B cell (primary cell): ENCODE measurements around the gene MLXIPL. TPM values are rescaled to one million over a fixed set of nuclear protein-coding genes. Genes with fewer than 3 reads are reported as not detected.

Experiments used
- ATAC-seq: fragments of 200-7000 bp; cut with Tn5 transposase; one replicate; pipeline ENCODE4 v1.10.0; 2021; ENCODE audit warnings: low read depth, mild to moderate bottlenecking, moderate number of reproducible peaks, moderate library complexity
- CTCF ChIA-PET: fragments of 350-600 bp; sonication (Branson Sonifier 250); formaldehyde crosslinking; loops from one replicate; lab custom pipeline; 2021; ENCODE audit warnings: antibody characterized with exemption, inconsistent platforms; lab: Charles Lee
- POLR2A ChIA-PET: fragments of 350-600 bp; sonication (Branson Sonifier 250); formaldehyde crosslinking; loops from one replicate; lab custom pipeline; 2021; ENCODE audit warnings: antibody characterized with exemption; lab: Charles Lee
- DNase-seq: peaks from one replicate; pipeline ENCODE4 v3.0.0; 2013
- H2AFZ ChIP-seq: 2 replicates; pipeline ENCODE4 v1.6.1; 2012; ENCODE audit warnings: mild to moderate bottlenecking, low read depth, low read length; ENCODE audit not compliant: insufficient read depth, poor library complexity, severe bottlenecking
- H3K27ac ChIP-seq, 2 donors: 1 replicate in 1 of 2; 2 replicates in 1 of 2; pipeline ENCODE4 v1.5.1; 2012 to 2013; ENCODE audit warnings: low read length in 2 of 2, mild to moderate bottlenecking in 2 of 2, moderate library complexity in 1 of 2
- H3K27me3 ChIP-seq, 4 experiments: fragments of 200-600 bp in 1 of 4; sonication (generic) in 1 of 4; replicated peaks in 1 of 4; 1 replicate in 2 of 4; 2 replicates in 2 of 4; pipeline versions ENCODE4 v1.6.1 to v1.7.0; 2013 to 2016; ENCODE audit warnings: low read length in 3 of 4, mild to moderate bottlenecking in 2 of 4, mixed read lengths in 1 of 4, moderate library complexity in 1 of 4; ENCODE audit not compliant: insufficient read depth in 4 of 4, control insufficient read depth in 3 of 4; ENCODE audit errors: control extremely low read depth in 1 of 4
- H3K36me3 ChIP-seq, 2 experiments: replicated peaks in 1 of 2; 1 replicate in 1 of 2; 2 replicates in 1 of 2; pipeline versions ENCODE4 v1.6.1 to v1.7.1; 2013; ENCODE audit warnings: low read length in 1 of 2; ENCODE audit not compliant: insufficient read depth in 2 of 2, control insufficient read depth in 1 of 2; ENCODE audit errors: control extremely low read depth in 1 of 2, extremely low read depth in 1 of 2
- H3K4me1 ChIP-seq, 2 donors: fragments of 200-600 bp in 1 of 2; sonication (generic) in 1 of 2; 1 replicate in 1 of 2; 2 replicates in 1 of 2; pipeline versions ENCODE4 v1.5.1 to v1.6.1; 2013 to 2017; ENCODE audit warnings: low read length in 2 of 2; ENCODE audit not compliant: control insufficient read depth in 2 of 2, insufficient read depth in 2 of 2
- H3K4me2 ChIP-seq: replicated peaks from 2 replicates; pipeline ENCODE3; 2012; ENCODE audit warnings: mild to moderate bottlenecking, low read depth, low read length; ENCODE audit not compliant: poor library complexity, severe bottlenecking
- H3K4me3 ChIP-seq, 5 experiments: fragments of 200-600 bp in 1 of 5; sonication (generic) in 1 of 5; 1 replicate in 3 of 5; 2 replicates in 2 of 5; pipeline versions ENCODE4 v1.5.1 to v1.7.0; 2011 to 2016; ENCODE audit warnings: low read length in 4 of 5, mild to moderate bottlenecking in 4 of 5, low read depth in 2 of 5, control low read depth in 1 of 5, moderate library complexity in 1 of 5; ENCODE audit not compliant: insufficient read depth in 1 of 5; ENCODE audit errors: control extremely low read depth in 1 of 5, extremely low read depth in 1 of 5
- H3K79me2 ChIP-seq: fragments of 200-600 bp; sonication (generic); one replicate; pipeline ENCODE4 v1.6.0; 2016; ENCODE audit warnings: low read length; ENCODE audit not compliant: control insufficient read depth, insufficient read depth
- H3K9ac ChIP-seq: fragments of 200-600 bp; sonication (generic); 2 replicates; pipeline ENCODE4 v1.6.1; 2017; ENCODE audit warnings: mild to moderate bottlenecking, low read length, moderate library complexity
- H3K9me3 ChIP-seq, 3 donors: one replicate each; pipeline versions ENCODE4 v1.6.1 to v1.7.1; 2013; ENCODE audit warnings: low read length in 2 of 3; ENCODE audit not compliant: control insufficient read depth in 2 of 3, insufficient read depth in 1 of 3; ENCODE audit errors: control extremely low read depth in 1 of 3
- H4K20me1 ChIP-seq: 2 replicates; pipeline ENCODE4 v1.6.0; 2012; ENCODE audit warnings: mild to moderate bottlenecking, low read length; ENCODE audit not compliant: insufficient read depth, control insufficient read depth, poor library complexity, severe bottlenecking
- H3K27ac Mint-ChIP-seq: one replicate; pipeline ENCODE4 v1.8.0; 2021; ENCODE audit warnings: mixed read lengths
- H3K27me3 Mint-ChIP-seq: one replicate; pipeline ENCODE4 v1.8.0; 2021; ENCODE audit warnings: mixed read lengths
- H3K4me1 Mint-ChIP-seq: one replicate; pipeline ENCODE4 v1.8.0; 2021; ENCODE audit warnings: mixed read lengths
- H3K4me3 Mint-ChIP-seq: one replicate; pipeline ENCODE4 v1.8.0; 2021; ENCODE audit warnings: mixed read lengths
- H3K9me3 Mint-ChIP-seq: one replicate; pipeline ENCODE4 v1.8.0; 2022; ENCODE audit warnings: mixed read lengths; ENCODE audit not compliant: insufficient read depth
- CTCF ChIP-seq: fragments of 200-600 bp; IDR thresholded peaks from one replicate; pipeline ENCODE4 v1.8.0; 2022; ENCODE audit warnings: antibody characterized with exemption, mild to moderate bottlenecking
- EZH2 ChIP-seq: IDR thresholded peaks from 2 replicates; pipeline ENCODE4 v1.6.1; 2012; ENCODE audit warnings: borderline replicate concordance, low read depth, mild to moderate bottlenecking, moderate library complexity, low read length; ENCODE audit not compliant: insufficient read depth, poor library complexity, severe bottlenecking
- WGBS: methylation state at CpG from one replicate; pipeline ENCODE4 v1.1.5; 2013; ENCODE audit warnings: missing lambda C conversion rate; ENCODE audit not compliant: insufficient coverage; 5-methylcytosine and 5-hydroxymethylcytosine counted together
- intact Hi-C: fragments of 100-400 bp; cut with micrococcal nuclease; formaldehyde crosslinking; loops from one replicate; pipeline ENCODE4 v1.10.0; 2022
- polyA plus RNA-seq: library from polyadenylated mRNA; depleted of rRNA; stranded (reverse); fragments of >200 nt; gene quantifications from 2 replicates; pipeline ENCODE4 v1.2.3, GENCODE V29; 2012
- total RNA-seq, 2 donors: library from RNA; stranded (reverse); fragments of 120-200 nt in 1 of 2; gene quantifications; 1 replicate in 1 of 2; 2 replicates in 1 of 2; pipeline versions ENCODE4 v1.2.3 to v1.2.4, GENCODE V29; 2013 to 2022

MLXIPL gene
- total and polyA plus RNA-seq, 2 donors (not counting 1 experiment from before 2014, with no cell fraction given) = not detected

GRCh38 chr7:73646785-73647724, 22.7 kb upstream of the MLXIPL start:
- Mint-ChIP-seq H3K27ac (no peak overlapping the region), H3K9me3 (no peaks in the 10 kb centered on the region), H3K27me3 (peaks cover 64% of the 10 kb centered on the region), H3K4me3 (peak overlapping the region; percentile 49), H3K4me1 (peaks cover 5% of the 10 kb centered on the region)
- intact Hi-C loops = no loop called here
- ATAC-seq (no peak), DNase-seq (no peak)
- Histone ChIP-seq H3K36me3 (no peaks in the 10 kb centered on the region), H3K4me3 (no peak overlapping the region), H3K9ac (no peak overlapping the region), H4K20me1 (no peaks in the 10 kb centered on the region), H2AFZ (no peak overlapping the region), H3K79me2 (no peaks in the 10 kb centered on the region), H3K4me2 (peak overlapping the region; percentile 85), H3K9me3 (peaks cover 0 to 10% (median 0%) of the 10 kb centered on the region in 3 donors), H3K27ac (no peak overlapping the region), H3K27me3 (peaks cover 0 to 62% (median 29%) of the 10 kb centered on the region in 4 experiments), H3K4me1 (peaks cover 11 to 12% of the 10 kb centered on the region in 2 donors)
- CTCF ChIA-PET = interaction anchor here (0.9 to 1.1 kb wide), 2 partner anchors 42 to 81 kb away, joined by 3 read pairs; no protein-coding TSS in a partner anchor
- WGBS = 29% methylated on average over 13 of the region's 16 CpGs
- TF ChIP-seq EZH2 = no peak
- no peak for TF ChIP-seq CTCF
- POLR2A ChIA-PET = no interaction called here
